Measurements from ENCODE around the gene C2CD5. TPM values are rescaled to one million over a fixed set of nuclear protein-coding genes. Genes with fewer than 3 reads are reported as not detected.
"Not testable (repeated sequence)": the region's sequence is repeated elsewhere in the genome, so short reads cannot be mapped to it uniquely, and the experiment has no call there.

C2CD5 gene
- total RNA-seq, 1 experiment from 2014 or later = 22.9 TPM

DNA sequence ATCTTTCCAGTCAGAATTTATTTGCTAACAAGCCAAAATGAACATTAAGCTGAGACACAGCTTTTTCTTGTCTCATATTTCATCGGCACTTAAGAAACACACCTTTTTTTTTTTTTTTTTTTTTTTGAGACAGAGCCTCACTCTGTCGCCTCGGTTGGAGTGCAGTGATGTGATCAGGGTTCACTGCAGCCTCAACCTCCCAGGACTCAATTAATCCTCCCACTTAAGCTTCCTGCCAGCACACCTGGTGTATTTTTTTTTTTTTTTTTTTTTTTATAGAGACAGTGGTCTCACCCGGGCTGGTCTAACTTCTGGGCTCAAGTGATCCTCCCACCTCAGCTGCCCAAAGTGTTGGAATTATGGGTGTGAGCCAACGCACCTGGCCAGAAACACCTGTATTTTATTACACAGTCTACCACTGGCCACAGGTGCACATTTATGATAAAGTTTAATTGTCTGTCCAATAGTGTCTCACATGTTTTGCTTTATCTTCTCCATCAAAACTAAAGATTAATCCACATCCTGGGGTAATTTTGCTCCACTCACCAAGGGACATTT is 62.7 kb downstream of the C2CD5 start:
- Histone ChIP-seq H3K9ac (ENCODE audit: low read length) (no peak overlapping the region), H3K9me2 (ENCODE audit: insufficient read depth) (no peaks in the 10 kb centered on the region), H3K4me1 (ENCODE audit: control insufficient read depth in 1 of 2, insufficient read depth in 2 of 2, low read length in 2 of 2) (no peaks in the 10 kb centered on the region), H3K9me3 (ENCODE audit: control insufficient read depth in 1 of 2, insufficient read depth in 1 of 2, low read depth in 1 of 2, low read length in 2 of 2) (no peaks in the 10 kb centered on the region), H3K27me3 (ENCODE audit: insufficient read depth, low read length) (no peaks in the 10 kb centered on the region), H3K4me3 (replicated peaks in 1 of 2; ENCODE audit: low read depth in 1 of 2, low read length in 2 of 2) (no peak overlapping the region), H3K36me3 (ENCODE audit: control insufficient read depth in 1 of 2, insufficient read depth in 2 of 2, low read length in 2 of 2) (peaks cover 0 to 5% of the 10 kb centered on the region in 2 experiments; a peak in 2 of 4 replicates), H3K4me2 (ENCODE audit: low read length) (no peak overlapping the region), H2AFZ (ENCODE audit: low read depth, low read length, poor library complexity, severe bottlenecking) (no peak overlapping the region), H3K79me2 (ENCODE audit: insufficient read depth, low read length) (no peaks in the 10 kb centered on the region), H3K27ac (ENCODE audit: low read depth, low read length) (no peak overlapping the region), H4K20me1 (ENCODE audit: insufficient read depth) (no peaks in the 10 kb centered on the region)
- DNase-seq (ENCODE audit: low read depth, low spot score) = no peak
- no TSS peak for BruUV-seq (replicated peaks)
- CTCF ChIA-PET = no interaction called here
- no peak for ATAC-seq
- no peak for TF ChIP-seq POLR2A (IDR thresholded peaks at IDR 0.05; ENCODE audit: borderline replicate concordance, extremely low read depth, insufficient read depth, insufficient read length)
- TF ChIP-seq, protein P1, sequence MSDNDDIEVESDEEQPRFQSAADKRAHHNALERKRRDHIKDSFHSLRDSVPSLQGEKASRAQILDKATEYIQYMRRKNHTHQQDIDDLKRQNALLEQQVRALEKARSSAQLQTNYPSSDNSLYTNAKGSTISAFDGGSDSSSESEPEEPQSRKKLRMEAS (IDR thresholded peaks at IDR 0.05) = no peak
- TF ChIP-seq, protein P2, sequence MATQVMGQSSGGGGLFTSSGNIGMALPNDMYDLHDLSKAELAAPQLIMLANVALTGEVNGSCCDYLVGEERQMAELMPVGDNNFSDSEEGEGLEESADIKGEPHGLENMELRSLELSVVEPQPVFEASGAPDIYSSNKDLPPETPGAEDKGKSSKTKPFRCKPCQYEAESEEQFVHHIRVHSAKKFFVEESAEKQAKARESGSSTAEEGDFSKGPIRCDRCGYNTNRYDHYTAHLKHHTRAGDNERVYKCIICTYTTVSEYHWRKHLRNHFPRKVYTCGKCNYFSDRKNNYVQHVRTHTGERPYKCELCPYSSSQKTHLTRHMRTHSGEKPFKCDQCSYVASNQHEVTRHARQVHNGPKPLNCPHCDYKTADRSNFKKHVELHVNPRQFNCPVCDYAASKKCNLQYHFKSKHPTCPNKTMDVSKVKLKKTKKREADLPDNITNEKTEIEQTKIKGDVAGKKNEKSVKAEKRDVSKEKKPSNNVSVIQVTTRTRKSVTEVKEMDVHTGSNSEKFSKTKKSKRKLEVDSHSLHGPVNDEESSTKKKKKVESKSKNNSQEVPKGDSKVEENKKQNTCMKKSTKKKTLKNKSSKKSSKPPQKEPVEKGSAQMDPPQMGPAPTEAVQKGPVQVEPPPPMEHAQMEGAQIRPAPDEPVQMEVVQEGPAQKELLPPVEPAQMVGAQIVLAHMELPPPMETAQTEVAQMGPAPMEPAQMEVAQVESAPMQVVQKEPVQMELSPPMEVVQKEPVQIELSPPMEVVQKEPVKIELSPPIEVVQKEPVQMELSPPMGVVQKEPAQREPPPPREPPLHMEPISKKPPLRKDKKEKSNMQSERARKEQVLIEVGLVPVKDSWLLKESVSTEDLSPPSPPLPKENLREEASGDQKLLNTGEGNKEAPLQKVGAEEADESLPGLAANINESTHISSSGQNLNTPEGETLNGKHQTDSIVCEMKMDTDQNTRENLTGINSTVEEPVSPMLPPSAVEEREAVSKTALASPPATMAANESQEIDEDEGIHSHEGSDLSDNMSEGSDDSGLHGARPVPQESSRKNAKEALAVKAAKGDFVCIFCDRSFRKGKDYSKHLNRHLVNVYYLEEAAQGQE (IDR thresholded peaks at IDR 0.05; ENCODE audit: low read depth) = no peak
- TF ChIP-seq CBX3 (IDR thresholded peaks at IDR 0.05; ENCODE audit: low read depth) = no peak
- no peak for TF ChIP-seq ELF1 (IDR thresholded peaks at IDR 0.05; ENCODE audit: borderline replicate concordance, low read depth)
- no peak for TF ChIP-seq CEBPB (IDR thresholded peaks at IDR 0.05; ENCODE audit: low read depth)
- no peak for TF ChIP-seq EZH2phosphoT487 (IDR thresholded peaks at IDR 0.05; ENCODE audit: borderline replicate concordance)
- TF ChIP-seq ZFX (IDR thresholded peaks at IDR 0.05) = no peak
- TF ChIP-seq EGR1 (IDR thresholded peaks at IDR 0.05; ENCODE audit: low read depth) = no peak
- TF ChIP-seq POLR2AphosphoS5 (IDR thresholded peaks at IDR 0.05; ENCODE audit: low read depth, low read length) = no peak
- no peak for TF ChIP-seq EZH2 (IDR thresholded peaks at IDR 0.05)
- TF ChIP-seq, protein P3, sequence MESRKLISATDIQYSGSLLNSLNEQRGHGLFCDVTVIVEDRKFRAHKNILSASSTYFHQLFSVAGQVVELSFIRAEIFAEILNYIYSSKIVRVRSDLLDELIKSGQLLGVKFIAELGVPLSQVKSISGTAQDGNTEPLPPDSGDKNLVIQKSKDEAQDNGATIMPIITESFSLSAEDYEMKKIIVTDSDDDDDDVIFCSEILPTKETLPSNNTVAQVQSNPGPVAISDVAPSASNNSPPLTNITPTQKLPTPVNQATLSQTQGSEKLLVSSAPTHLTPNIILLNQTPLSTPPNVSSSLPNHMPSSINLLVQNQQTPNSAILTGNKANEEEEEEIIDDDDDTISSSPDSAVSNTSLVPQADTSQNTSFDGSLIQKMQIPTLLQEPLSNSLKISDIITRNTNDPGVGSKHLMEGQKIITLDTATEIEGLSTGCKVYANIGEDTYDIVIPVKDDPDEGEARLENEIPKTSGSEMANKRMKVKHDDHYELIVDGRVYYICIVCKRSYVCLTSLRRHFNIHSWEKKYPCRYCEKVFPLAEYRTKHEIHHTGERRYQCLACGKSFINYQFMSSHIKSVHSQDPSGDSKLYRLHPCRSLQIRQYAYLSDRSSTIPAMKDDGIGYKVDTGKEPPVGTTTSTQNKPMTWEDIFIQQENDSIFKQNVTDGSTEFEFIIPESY (IDR thresholded peaks at IDR 0.05; ENCODE audit: extremely low read depth, insufficient replicate concordance, low read length) = no peak
- TF ChIP-seq, protein P4, sequence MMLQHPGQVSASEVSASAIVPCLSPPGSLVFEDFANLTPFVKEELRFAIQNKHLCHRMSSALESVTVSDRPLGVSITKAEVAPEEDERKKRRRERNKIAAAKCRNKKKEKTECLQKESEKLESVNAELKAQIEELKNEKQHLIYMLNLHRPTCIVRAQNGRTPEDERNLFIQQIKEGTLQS (IDR thresholded peaks at IDR 0.05) = no peak
- no peak for TF ChIP-seq JUND (IDR thresholded peaks at IDR 0.05)
- no peak for TF ChIP-seq SP1 (IDR thresholded peaks at IDR 0.05; ENCODE audit: low read depth)
- no peak for TF ChIP-seq SRF (IDR thresholded peaks at IDR 0.05; ENCODE audit: low read depth)
- TF ChIP-seq FOSL1 (IDR thresholded peaks at IDR 0.05; ENCODE audit: low read depth) = no peak
- no peak for TF ChIP-seq SIN3A (IDR thresholded peaks at IDR 0.05; ENCODE audit: low read depth)
- TF ChIP-seq ZNF274 (IDR thresholded peaks at IDR 0.05; ENCODE audit: low read depth, low read length) = no peak
- POLR2A ChIA-PET = no interaction called here
- RAD21 ChIA-PET (ENCODE audit: low non-redundant PET in 1 of 2, low total read pairs in 2 of 2, uncharacterized antibody in 2 of 2, unreplicated experiment in 2 of 2) = no interaction called here
- intact Hi-C loops (cut with micrococcal nuclease) = no loop called here

DNA sequence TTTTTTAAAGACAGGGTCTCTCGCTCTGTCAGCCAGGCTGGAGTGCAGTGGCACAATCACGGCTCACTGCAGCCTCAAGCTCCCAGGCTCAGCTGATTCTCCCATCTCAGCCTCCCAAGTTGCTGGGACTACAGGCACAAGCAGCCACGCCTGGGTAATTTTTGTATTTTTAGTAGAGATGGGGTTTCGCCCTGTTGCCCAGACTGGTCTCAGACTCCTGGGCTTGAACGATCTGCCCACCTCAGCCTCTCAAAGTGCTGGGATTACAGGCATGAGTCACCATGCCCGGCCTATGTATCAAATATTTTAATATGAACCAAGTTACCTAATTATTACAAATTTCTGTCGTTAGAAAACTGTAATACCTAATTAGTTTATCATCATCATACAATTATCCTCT is 63.5 kb downstream of the C2CD5 start:
- BruUV-seq (replicated peaks); H3K36me3 ChIP-seq (ENCODE audit: control insufficient read depth in 1 of 2, insufficient read depth in 2 of 2, low read length in 2 of 2); DNase-seq (ENCODE audit: low read depth, low spot score); RAD21 ChIA-PET (ENCODE audit: low non-redundant PET in 1 of 2, low total read pairs in 2 of 2, uncharacterized antibody in 2 of 2, unreplicated experiment in 2 of 2); H2AFZ ChIP-seq (ENCODE audit: low read depth, low read length, poor library complexity, severe bottlenecking); H3K4me2 ChIP-seq (ENCODE audit: low read length); H3K4me3 ChIP-seq (replicated peaks in 1 of 2; ENCODE audit: low read depth in 1 of 2, low read length in 2 of 2); H3K27me3 ChIP-seq (ENCODE audit: insufficient read depth, low read length); H3K9me3 ChIP-seq (ENCODE audit: control insufficient read depth in 1 of 2, insufficient read depth in 1 of 2, low read depth in 1 of 2, low read length in 2 of 2); H3K9me2 ChIP-seq (ENCODE audit: insufficient read depth); H3K9ac ChIP-seq (ENCODE audit: low read length); H4K20me1 ChIP-seq (ENCODE audit: insufficient read depth); intact Hi-C loops (cut with micrococcal nuclease); CTCF ChIA-PET; H3K27ac ChIP-seq (ENCODE audit: low read depth, low read length); H3K79me2 ChIP-seq (ENCODE audit: insufficient read depth, low read length); ATAC-seq; H3K4me1 ChIP-seq (ENCODE audit: control insufficient read depth in 1 of 2, insufficient read depth in 2 of 2, low read length in 2 of 2): not testable (repeated sequence)
- POLR2A ChIA-PET = interaction anchor here (0.6 kb wide), 1 partner anchor 13 kb away, joined by 3 read pairs; no protein-coding TSS in a partner anchor
